GM21717 (cell line): ENCODE measurements around the gene SYPL1.
"Not testable (repeated sequence)": the region's sequence is repeated elsewhere in the genome, so short reads cannot be mapped to it uniquely, and the experiment has no call there.

ENCODE experiments used
- ATAC-seq: cut with Tn5 transposase; IDR thresholded peaks from one replicate; pipeline ENCODE4 v1.9.1; 2021; ENCODE audit warnings: mild to moderate bottlenecking, moderate library complexity; ENCODE audit not compliant: unreplicated experiment

Gene SYPL1

GRCh38 chr7:106112118-106112971, at the start of gene SYPL1:
SYPL1 (minus strand) TSS chr7:106112312; CDS start chr7:106112208, 104 bp downstream.
- ATAC-seq = peak; percentile 79

GRCh38 chr7:106155027-106155426, 42.9 kb upstream of the SYPL1 start:
- ATAC-seq = no peak

- ATAC-seq = no peak
Observed at GRCh38 chr7:106153891-106154449, 41.9 kb upstream of the SYPL1 start.

- ATAC-seq = no peak
Observed at GRCh38 chr7:106152313-106152665, 40.2 kb upstream of the SYPL1 start.

GRCh38 chr7:106151459-106152312, 39.6 kb upstream of the SYPL1 start:
- no peak for ATAC-seq

GRCh38 chr7:106143711-106144337, 31.7 kb upstream of the SYPL1 start:
- no peak for ATAC-seq

GRCh38 chr7:106142136-106142535, 30.0 kb upstream of the SYPL1 start:
- no peak for ATAC-seq

- ATAC-seq = no peak
Observed at GRCh38 chr7:106140406-106141173, 28.5 kb upstream of the SYPL1 start.

GRCh38 chr7:106139265-106140251, 27.4 kb upstream of the SYPL1 start:
- ATAC-seq = no peak

GRCh38 chr7:106138776-106139175, 26.7 kb upstream of the SYPL1 start:
- no peak for ATAC-seq

GRCh38 chr7:106138181-106138580, 26.1 kb upstream of the SYPL1 start:
- ATAC-seq = not testable (repeated sequence)

GRCh38 chr7:106134241-106134640, 22.1 kb upstream of the SYPL1 start:
- ATAC-seq = no peak

GRCh38 chr7:106129291-106129690, 17.2 kb upstream of the SYPL1 start:
- no peak for ATAC-seq

- no peak for ATAC-seq
Observed at GRCh38 chr7:106128836-106129235, 16.7 kb upstream of the SYPL1 start.

GRCh38 chr7:106127984-106128780, 16.1 kb upstream of the SYPL1 start:
- ATAC-seq = no peak

GRCh38 chr7:106126170-106126938, 14.2 kb upstream of the SYPL1 start:
- no peak for ATAC-seq

- no peak for ATAC-seq
Observed at GRCh38 chr7:106125417-106125816, 13.3 kb upstream of the SYPL1 start.

GRCh38 chr7:106124186-106124585, 12.1 kb upstream of the SYPL1 start:
- no peak for ATAC-seq
